ENCODE results near the gene VAMP2.

DNA sequence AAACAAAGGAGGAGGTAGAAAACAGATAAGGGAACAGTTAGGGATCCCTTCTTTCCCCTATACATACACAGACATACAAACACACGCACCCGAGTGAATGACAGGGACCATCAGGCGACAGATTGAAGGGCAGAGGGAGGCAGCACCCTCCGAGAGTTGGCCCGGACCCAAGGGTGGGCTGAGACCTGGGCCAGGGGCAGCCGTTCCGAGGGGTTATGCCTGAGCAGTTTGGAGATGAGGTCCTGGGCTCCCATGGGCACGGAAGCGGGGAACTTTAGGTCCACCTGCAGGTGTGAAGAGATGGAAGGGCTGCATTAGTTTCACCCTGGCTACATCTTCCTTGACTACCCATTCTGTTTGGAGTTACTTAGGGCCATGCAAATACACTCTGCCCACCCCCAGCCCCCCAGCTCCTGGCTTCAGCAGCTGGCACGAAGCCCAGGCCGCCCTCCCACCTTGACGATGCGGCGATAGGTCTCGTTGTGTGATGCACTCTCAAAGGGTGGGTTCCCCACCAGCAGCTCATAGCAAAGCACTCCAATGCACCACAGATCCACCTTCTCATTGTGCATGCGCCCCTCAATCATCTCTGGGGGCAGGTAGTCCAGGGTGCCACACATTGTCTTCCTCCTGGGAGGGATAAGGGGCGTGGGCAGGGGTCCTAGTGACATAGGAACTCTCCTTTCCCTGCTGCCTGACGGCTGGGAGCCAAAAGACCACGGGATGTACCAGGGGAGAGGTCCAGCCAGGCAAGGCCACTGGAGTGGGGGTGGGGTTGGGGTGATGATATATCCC lies 42.2 kb upstream of the VAMP2 start:
- TF ChIP-seq MAX (IDR thresholded peaks at IDR 0.05) (no peak), RAD21 (IDR thresholded peaks at IDR 0.05) (no peak), JUND (IDR thresholded peaks at IDR 0.05) (no peak)
- TF ChIP-seq, protein P1, sequence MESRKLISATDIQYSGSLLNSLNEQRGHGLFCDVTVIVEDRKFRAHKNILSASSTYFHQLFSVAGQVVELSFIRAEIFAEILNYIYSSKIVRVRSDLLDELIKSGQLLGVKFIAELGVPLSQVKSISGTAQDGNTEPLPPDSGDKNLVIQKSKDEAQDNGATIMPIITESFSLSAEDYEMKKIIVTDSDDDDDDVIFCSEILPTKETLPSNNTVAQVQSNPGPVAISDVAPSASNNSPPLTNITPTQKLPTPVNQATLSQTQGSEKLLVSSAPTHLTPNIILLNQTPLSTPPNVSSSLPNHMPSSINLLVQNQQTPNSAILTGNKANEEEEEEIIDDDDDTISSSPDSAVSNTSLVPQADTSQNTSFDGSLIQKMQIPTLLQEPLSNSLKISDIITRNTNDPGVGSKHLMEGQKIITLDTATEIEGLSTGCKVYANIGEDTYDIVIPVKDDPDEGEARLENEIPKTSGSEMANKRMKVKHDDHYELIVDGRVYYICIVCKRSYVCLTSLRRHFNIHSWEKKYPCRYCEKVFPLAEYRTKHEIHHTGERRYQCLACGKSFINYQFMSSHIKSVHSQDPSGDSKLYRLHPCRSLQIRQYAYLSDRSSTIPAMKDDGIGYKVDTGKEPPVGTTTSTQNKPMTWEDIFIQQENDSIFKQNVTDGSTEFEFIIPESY (IDR thresholded peaks at IDR 0.05), result no peak
- TF ChIP-seq, protein P2, sequence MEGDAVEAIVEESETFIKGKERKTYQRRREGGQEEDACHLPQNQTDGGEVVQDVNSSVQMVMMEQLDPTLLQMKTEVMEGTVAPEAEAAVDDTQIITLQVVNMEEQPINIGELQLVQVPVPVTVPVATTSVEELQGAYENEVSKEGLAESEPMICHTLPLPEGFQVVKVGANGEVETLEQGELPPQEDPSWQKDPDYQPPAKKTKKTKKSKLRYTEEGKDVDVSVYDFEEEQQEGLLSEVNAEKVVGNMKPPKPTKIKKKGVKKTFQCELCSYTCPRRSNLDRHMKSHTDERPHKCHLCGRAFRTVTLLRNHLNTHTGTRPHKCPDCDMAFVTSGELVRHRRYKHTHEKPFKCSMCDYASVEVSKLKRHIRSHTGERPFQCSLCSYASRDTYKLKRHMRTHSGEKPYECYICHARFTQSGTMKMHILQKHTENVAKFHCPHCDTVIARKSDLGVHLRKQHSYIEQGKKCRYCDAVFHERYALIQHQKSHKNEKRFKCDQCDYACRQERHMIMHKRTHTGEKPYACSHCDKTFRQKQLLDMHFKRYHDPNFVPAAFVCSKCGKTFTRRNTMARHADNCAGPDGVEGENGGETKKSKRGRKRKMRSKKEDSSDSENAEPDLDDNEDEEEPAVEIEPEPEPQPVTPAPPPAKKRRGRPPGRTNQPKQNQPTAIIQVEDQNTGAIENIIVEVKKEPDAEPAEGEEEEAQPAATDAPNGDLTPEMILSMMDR (IDR thresholded peaks at IDR 0.05; ENCODE audit: low read depth, low read length, missing input control), result no peak
- TF ChIP-seq, protein P3, sequence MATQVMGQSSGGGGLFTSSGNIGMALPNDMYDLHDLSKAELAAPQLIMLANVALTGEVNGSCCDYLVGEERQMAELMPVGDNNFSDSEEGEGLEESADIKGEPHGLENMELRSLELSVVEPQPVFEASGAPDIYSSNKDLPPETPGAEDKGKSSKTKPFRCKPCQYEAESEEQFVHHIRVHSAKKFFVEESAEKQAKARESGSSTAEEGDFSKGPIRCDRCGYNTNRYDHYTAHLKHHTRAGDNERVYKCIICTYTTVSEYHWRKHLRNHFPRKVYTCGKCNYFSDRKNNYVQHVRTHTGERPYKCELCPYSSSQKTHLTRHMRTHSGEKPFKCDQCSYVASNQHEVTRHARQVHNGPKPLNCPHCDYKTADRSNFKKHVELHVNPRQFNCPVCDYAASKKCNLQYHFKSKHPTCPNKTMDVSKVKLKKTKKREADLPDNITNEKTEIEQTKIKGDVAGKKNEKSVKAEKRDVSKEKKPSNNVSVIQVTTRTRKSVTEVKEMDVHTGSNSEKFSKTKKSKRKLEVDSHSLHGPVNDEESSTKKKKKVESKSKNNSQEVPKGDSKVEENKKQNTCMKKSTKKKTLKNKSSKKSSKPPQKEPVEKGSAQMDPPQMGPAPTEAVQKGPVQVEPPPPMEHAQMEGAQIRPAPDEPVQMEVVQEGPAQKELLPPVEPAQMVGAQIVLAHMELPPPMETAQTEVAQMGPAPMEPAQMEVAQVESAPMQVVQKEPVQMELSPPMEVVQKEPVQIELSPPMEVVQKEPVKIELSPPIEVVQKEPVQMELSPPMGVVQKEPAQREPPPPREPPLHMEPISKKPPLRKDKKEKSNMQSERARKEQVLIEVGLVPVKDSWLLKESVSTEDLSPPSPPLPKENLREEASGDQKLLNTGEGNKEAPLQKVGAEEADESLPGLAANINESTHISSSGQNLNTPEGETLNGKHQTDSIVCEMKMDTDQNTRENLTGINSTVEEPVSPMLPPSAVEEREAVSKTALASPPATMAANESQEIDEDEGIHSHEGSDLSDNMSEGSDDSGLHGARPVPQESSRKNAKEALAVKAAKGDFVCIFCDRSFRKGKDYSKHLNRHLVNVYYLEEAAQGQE (IDR thresholded peaks at IDR 0.05), result no peak
- TF ChIP-seq, protein P4, sequence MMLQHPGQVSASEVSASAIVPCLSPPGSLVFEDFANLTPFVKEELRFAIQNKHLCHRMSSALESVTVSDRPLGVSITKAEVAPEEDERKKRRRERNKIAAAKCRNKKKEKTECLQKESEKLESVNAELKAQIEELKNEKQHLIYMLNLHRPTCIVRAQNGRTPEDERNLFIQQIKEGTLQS (IDR thresholded peaks at IDR 0.05), result no peak
